HepG2 (cell line): Measurements from ENCODE around the gene SPON1. TPM values are rescaled to one million over a fixed set of nuclear protein-coding genes. Genes with fewer than 3 reads are reported as not detected.

Experiments used
- ATAC-seq: fragments of 200-7000 bp; cut with Tn5 transposase; 3 replicates; pipeline ENCODE4 v1.9.1; 2020; ENCODE audit warnings: mild to moderate bottlenecking, moderate library complexity
- BruUV-seq: library from RNA; stranded (reverse); fragments of 400-500 nt; replicated peaks from 2 replicates; lab custom pipeline; 2021; lab: Mats Ljungman, UMichigan
- CTCF ChIA-PET: fragments of 300-600 bp; formaldehyde crosslinking; extraction: SDS; loops from one replicate; lab custom pipeline; 2021; ENCODE audit warnings: low total read pairs, inconsistent platforms, low intra/inter-chr PET ratio; lab: Yijun Ruan, JAX
- POLR2A ChIA-PET: fragments of 350-600 bp; sonication (Branson Sonifier 250); formaldehyde crosslinking; loops from one replicate; lab custom pipeline; 2020; ENCODE audit warnings: antibody characterized with exemption, inconsistent platforms; lab: Yijun Ruan, JAX
- DNase-seq: peaks from one replicate; pipeline ENCODE4 v3.0.0-alpha.2; 2015; ENCODE audit warnings: low spot score
- FAIRE-seq: peaks from 3 replicates; lab custom pipeline; 2011; peaks lifted over from hg19 to GRCh38; lab: Jason Lieb, UNC
- H2AFZ ChIP-seq: one replicate; pipeline ENCODE4 v1.6.1; 2011; ENCODE audit warnings: low read length, inconsistent platforms
- H3K27ac ChIP-seq: fragments of 300-600 bp; 3 replicates; pipeline ENCODE4 v1.8.0; 2011; ENCODE audit warnings: mixed run types, mild to moderate bottlenecking, mixed read lengths, low read length, inconsistent platforms; ENCODE audit not compliant: insufficient read depth; ENCODE audit errors: extremely low read length
- H3K27me3 ChIP-seq, 2 experiments: fragments of 200-600 bp in 1 of 2; 2 replicates in 1 of 2; 3 replicates in 1 of 2; pipeline versions ENCODE4 v1.6.0 to v1.8.0; 2011; ENCODE audit warnings: low read length in 2 of 2, mild to moderate bottlenecking in 2 of 2, moderate library complexity in 2 of 2, inconsistent platforms in 1 of 2; ENCODE audit not compliant: insufficient read depth in 2 of 2, control insufficient read depth in 1 of 2
- H3K36me3 ChIP-seq, 2 experiments: fragments of 200-600 bp in 1 of 2; replicated peaks in 1 of 2; 2 replicates in 1 of 2; 3 replicates in 1 of 2; pipeline versions ENCODE4 v1.5.1 to v1.8.0; 2011; ENCODE audit warnings: low read length in 2 of 2, inconsistent platforms in 1 of 2; ENCODE audit not compliant: insufficient read depth in 2 of 2, control insufficient read depth in 1 of 2
- H3K4me1 ChIP-seq: 2 replicates; pipeline ENCODE4 v1.5.1; 2012; ENCODE audit warnings: low read length, inconsistent platforms; ENCODE audit not compliant: insufficient read depth
- H3K4me2 ChIP-seq: 2 replicates; pipeline ENCODE4 v1.6.0; 2011; ENCODE audit warnings: low read depth, low read length, inconsistent platforms
- H3K4me3 ChIP-seq, 3 experiments: fragments of 200-600 bp in 1 of 3; sonication (generic), shearing (Covaris generic) in 1 of 3; replicated peaks in 1 of 3; 2 replicates each; pipeline ENCODE4 v1.5.1; 2011 to 2016; ENCODE audit warnings: low read length in 3 of 3, inconsistent platforms in 2 of 3, low read depth in 2 of 3, mild to moderate bottlenecking in 2 of 3, control low read depth in 1 of 3, mixed read lengths in 1 of 3; ENCODE audit not compliant: insufficient read depth in 1 of 3
- H3K79me2 ChIP-seq: one replicate; pipeline ENCODE4 v1.6.1; 2011; ENCODE audit warnings: low read length, inconsistent platforms; ENCODE audit not compliant: insufficient read depth
- H3K9ac ChIP-seq: 2 replicates; pipeline ENCODE4 v1.6.0; 2011; ENCODE audit warnings: mild to moderate bottlenecking, low read depth, low read length, inconsistent platforms; ENCODE audit not compliant: insufficient read depth
- H3K9me3 ChIP-seq: 2 replicates; pipeline ENCODE4 v1.5.1; 2012; ENCODE audit warnings: mild to moderate bottlenecking, low read length
- H4K20me1 ChIP-seq: 2 replicates; pipeline ENCODE4 v1.6.0; 2011; ENCODE audit warnings: inconsistent platforms, mild to moderate bottlenecking, low read length, moderate library complexity; ENCODE audit not compliant: insufficient read depth
- ATF3 ChIP-seq: sonication (generic); formaldehyde crosslinking; IDR thresholded peaks from 2 replicates; pipeline ENCODE4 v1.4.0; 2020; ENCODE audit warnings: missing genetic modification reagents
- CCAR2 ChIP-seq: fragments of 200-400 bp; formaldehyde crosslinking; optimal IDR thresholded peaks from 2 replicates; pipeline ENCODE3; 2018; ENCODE audit warnings: low read depth, mild to moderate bottlenecking, low read length, moderate library complexity
- DNMT3B ChIP-seq: conservative IDR thresholded peaks from 2 replicates; pipeline ENCODE4 v1.6.1; 2016; ENCODE audit warnings: missing biosample characterization, control low read depth
- E2F2 ChIP-seq: sonication (generic); formaldehyde crosslinking; IDR thresholded peaks from 2 replicates; pipeline ENCODE4 v1.4.0; 2020; ENCODE audit warnings: missing genetic modification reagents, borderline replicate concordance
- FOXO1 ChIP-seq: sonication (generic); formaldehyde crosslinking; IDR thresholded peaks from 2 replicates; pipeline ENCODE4 v1.4.0; 2020; ENCODE audit warnings: missing genetic modification reagents
- GABPA ChIP-seq, 2 experiments: IDR thresholded peaks; 2 replicates each; pipeline ENCODE4 v1.6.1; 2011 to 2016; ENCODE audit warnings: low read depth in 2 of 2, low read length in 1 of 2, missing biosample characterization in 1 of 2, missing genetic modification characterization in 1 of 2
- MED8 ChIP-seq: sonication (generic); formaldehyde crosslinking; IDR thresholded peaks from 2 replicates; pipeline ENCODE4 v1.8.1; 2023; ENCODE audit warnings: mild to moderate bottlenecking, missing genetic modification reagents; ENCODE audit not compliant: insufficient replicate concordance
- REST ChIP-seq, 2 experiments: IDR thresholded peaks; 2 replicates each; pipeline ENCODE4 v1.6.1; 2011 to 2012; ENCODE audit warnings: low read length in 2 of 2, borderline replicate concordance in 1 of 2, low read depth in 1 of 2, mild to moderate bottlenecking in 1 of 2, moderate library complexity in 1 of 2
- WIZ ChIP-seq: sonication (generic); formaldehyde crosslinking; IDR thresholded peaks from 2 replicates; pipeline ENCODE4 v1.5.1; 2020; ENCODE audit warnings: mild to moderate bottlenecking, missing genetic modification reagents
- ZBTB33 ChIP-seq: sonication (generic); formaldehyde crosslinking; IDR thresholded peaks from 2 replicates; pipeline ENCODE4 v1.4.0; 2020; ENCODE audit warnings: missing genetic modification reagents
- ZNF354B ChIP-seq: sonication (generic); formaldehyde crosslinking; IDR thresholded peaks from 2 replicates; pipeline ENCODE4 v1.8.0; 2022; ENCODE audit warnings: mild to moderate bottlenecking, missing genetic modification reagents
- ZNF780A ChIP-seq: sonication (generic); formaldehyde crosslinking; IDR thresholded peaks from 2 replicates; pipeline ENCODE4 v1.8.0; 2022; ENCODE audit warnings: mild to moderate bottlenecking, missing genetic modification reagents, moderate library complexity
- WGBS: methylation state at CpG from one replicate; pipeline ENCODE4 v1.1.6; 2017; ENCODE audit warnings: low lambda C conversion rate; 5-methylcytosine and 5-hydroxymethylcytosine counted together
- in situ Hi-C: cut with HindIII; loops from 2 replicates; pipeline ENCODE4 v1.10.0; 2017; ENCODE audit warnings: low pct_unique_long_range_greater_than_20kb; ENCODE audit not compliant: extremely low pct_ligation_motif_present
- intact Hi-C: fragments of 100-400 bp; cut with micrococcal nuclease; formaldehyde crosslinking; loops from one replicate; pipeline ENCODE4 v1.10.0; 2022; ENCODE audit not compliant: unreplicated experiment
- polyA plus RNA-seq, 8 experiments: library from polyadenylated mRNA; depleted of rRNA in 3 of 8; stranded (reverse) in 7 of 8; unstranded in 1 of 8; fragments of >200 nt; fragmentation: Illumina TruSeq in 4 of 8; extraction: Trizol in 4 of 8; gene quantifications; 2 replicates each; pipeline versions ENCODE4 v1.2.1 to v1.2.3, GENCODE V29; 2011 to 2016; ENCODE audit warnings: low read depth in 4 of 8, missing spikeins in 1 of 8, mixed read lengths in 1 of 8; ENCODE audit not compliant: insufficient read depth in 1 of 8
- total RNA-seq, 5 experiments: library from RNA; depleted of rRNA; stranded (reverse); fragments of >200 nt; fragmentation: Illumina TruSeq; extraction: Trizol; gene quantifications; 2 replicates each; pipeline ENCODE4 v1.2.3, GENCODE V29; 2016; ENCODE audit warnings: low read depth in 1 of 5
- TF ChIP-seq, protein P1 (sequence below): sonication (generic); formaldehyde crosslinking; IDR thresholded peaks from 2 replicates; pipeline ENCODE4 v1.8.0; 2022; ENCODE audit warnings: mild to moderate bottlenecking, missing genetic modification reagents, borderline replicate concordance
- TF ChIP-seq, protein P2 (sequence below): sonication (generic); formaldehyde crosslinking; IDR thresholded peaks from 2 replicates; pipeline ENCODE4 v1.4.0; 2020; ENCODE audit warnings: mild to moderate bottlenecking, missing genetic modification reagents

Gene SPON1
- total and polyA plus RNA-seq, 2 of the 13 experiments (the other 11 are each of a cell fraction or from before 2014, with no cell fraction given), result not detected

DNA sequence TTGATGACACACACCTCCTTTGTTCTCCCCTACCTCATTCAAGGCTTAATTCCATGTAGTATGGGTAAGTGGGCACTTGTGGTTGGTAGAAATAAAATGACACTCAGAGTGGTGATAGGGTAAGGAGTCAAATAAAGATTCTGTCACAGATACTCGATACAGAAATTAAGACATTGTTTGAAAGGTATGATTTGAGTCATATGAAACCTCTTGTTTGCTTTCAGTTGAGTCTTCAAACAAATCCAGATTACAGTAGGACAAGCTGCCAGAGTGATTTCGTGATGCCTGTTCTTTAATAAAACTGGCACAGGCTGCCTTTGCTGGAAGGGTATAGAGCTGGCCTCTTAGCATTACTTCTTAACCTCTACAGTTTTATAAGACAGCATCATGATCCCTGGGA lies 182.4 kb downstream of the SPON1 start:
- no peak overlapping the region for H2AFZ ChIP-seq
- no peaks in the 10 kb centered on the region for H3K27me3 ChIP-seq
- H3K4me3 ChIP-seq, result no peak overlapping the region
- H3K79me2 ChIP-seq, result no peaks in the 10 kb centered on the region
- ATAC-seq (no peak), FAIRE-seq (no peak), DNase-seq (no peak)
- no peaks in the 10 kb centered on the region for H3K36me3 ChIP-seq
- H3K27ac ChIP-seq, result no peak overlapping the region
- H3K9ac ChIP-seq, result no peak overlapping the region
- intact Hi-C loops, result loop anchor here (5.0 kb wide), 1 partner anchor 173 kb away; no protein-coding TSS in a partner anchor
- ChIA-PET POLR2A (no interaction called here), CTCF (no interaction called here)
- H3K4me1 ChIP-seq, result no peaks in the 10 kb centered on the region
- 2% methylated on average over 2 of the region's 2 CpGs for WGBS
- BruUV-seq, result no TSS peak
- no peaks in the 10 kb centered on the region for H4K20me1 ChIP-seq
- H3K4me2 ChIP-seq, result no peak overlapping the region
- no peaks in the 10 kb centered on the region for H3K9me3 ChIP-seq
- in situ Hi-C loops, result loop anchor here (10.0 kb wide), 1 partner anchor 180 kb away; the partner anchor contains the start of gene SPON1
- TF ChIP-seq FOXO1 (CRISPR knock-in tag) (no peak), DNMT3B (CRISPR knock-in tag) (no peak), WIZ (no peak), GABPA (IDR thresholded peaks at IDR 0.05; ENCODE audit: low read depth, low read length) (no peak), GABPA (CRISPR knock-in tag; IDR thresholded peaks at IDR 0.05; ENCODE audit: low read depth) (no peak), MED8 (CRISPR knock-in tag) (no peak), REST (IDR thresholded peaks at IDR 0.05; ENCODE audit: borderline replicate concordance in 1 of 2, low read depth in 1 of 2, low read length in 2 of 2) (no peak), ZNF354B (CRISPR knock-in tag) (no peak), ZBTB33 (CRISPR knock-in tag) (no peak), E2F2 (CRISPR knock-in tag) (no peak), ATF3 (CRISPR knock-in tag) (no peak), CCAR2 (no peak), ZNF780A (no peak)
- TF ChIP-seq, protein P1, sequence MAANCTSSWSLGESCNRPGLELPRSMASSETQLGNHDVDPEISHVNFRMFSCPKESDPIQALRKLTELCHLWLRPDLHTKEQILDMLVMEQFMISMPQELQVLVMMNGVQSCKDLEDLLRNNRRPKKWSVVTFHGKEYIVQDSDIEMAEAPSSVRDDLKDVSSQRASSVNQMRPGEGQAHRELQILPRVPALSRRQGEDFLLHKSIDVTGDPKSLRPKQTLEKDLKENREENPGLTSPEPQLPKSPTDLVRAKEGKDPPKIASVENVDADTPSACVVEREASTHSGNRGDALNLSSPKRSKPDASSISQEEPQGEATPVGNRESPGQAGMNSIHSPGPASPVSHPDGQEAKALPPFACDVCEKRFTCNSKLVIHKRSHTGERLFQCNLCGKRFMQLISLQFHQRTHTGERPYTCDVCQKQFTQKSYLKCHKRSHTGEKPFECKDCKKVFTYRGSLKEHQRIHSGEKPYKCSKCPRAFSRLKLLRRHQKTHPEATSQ (CRISPR knock-in tag), result no peak
- TF ChIP-seq, protein P2, sequence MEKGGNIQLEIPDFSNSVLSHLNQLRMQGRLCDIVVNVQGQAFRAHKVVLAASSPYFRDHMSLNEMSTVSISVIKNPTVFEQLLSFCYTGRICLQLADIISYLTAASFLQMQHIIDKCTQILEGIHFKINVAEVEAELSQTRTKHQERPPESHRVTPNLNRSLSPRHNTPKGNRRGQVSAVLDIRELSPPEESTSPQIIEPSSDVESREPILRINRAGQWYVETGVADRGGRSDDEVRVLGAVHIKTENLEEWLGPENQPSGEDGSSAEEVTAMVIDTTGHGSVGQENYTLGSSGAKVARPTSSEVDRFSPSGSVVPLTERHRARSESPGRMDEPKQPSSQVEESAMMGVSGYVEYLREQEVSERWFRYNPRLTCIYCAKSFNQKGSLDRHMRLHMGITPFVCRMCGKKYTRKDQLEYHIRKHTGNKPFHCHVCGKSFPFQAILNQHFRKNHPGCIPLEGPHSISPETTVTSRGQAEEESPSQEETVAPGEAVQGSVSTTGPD, result no peak
